ENCODE measurements around the gene PUS1. TPM values are rescaled to one million over a fixed set of nuclear protein-coding genes. Genes with fewer than 3 reads are reported as not detected.
"Not testable (repeated sequence)": the region's sequence is repeated elsewhere in the genome, so short reads cannot be mapped to it uniquely, and the experiment has no call there.

Gene PUS1
- total RNA-seq, 5 donors from 2014 or later (not counting 1 experiment from before 2014, with no cell fraction given) = 27.8 to 71.4 (median 66.5) TPM

GRCh38 chr12:131954460-131954859 is 25.4 kb downstream of the PUS1 start:
- H3K9me3 Mint-ChIP-seq; CTCF ChIA-PET; H3K27me3 ChIP-seq (replicated peaks in 1 of 2; ENCODE audit: control insufficient read depth in 2 of 2, extremely low read depth in 1 of 2, insufficient read depth in 2 of 2, low read length in 1 of 2); H3K27ac ChIP-seq (ENCODE audit: low read length); H3K36me3 ChIP-seq (ENCODE audit: control insufficient read depth in 2 of 2, extremely low read depth in 1 of 2, insufficient read depth in 1 of 2, low read length in 1 of 2); ATAC-seq (replicated peaks in 1 of 4); H3K9me3 ChIP-seq; H3K4me3 ChIP-seq (ENCODE audit: control insufficient read depth in 1 of 2, extremely low read depth in 1 of 2, low read length in 1 of 2); H3K36me3 Mint-ChIP-seq; H3K27ac Mint-ChIP-seq; H3K27me3 Mint-ChIP-seq; DNase-seq; H3K4me3 Mint-ChIP-seq: not testable (repeated sequence)
- WGBS (ENCODE audit: insufficient coverage) = 100% methylated on average over 2 of the region's 13 CpGs
- POLR2A ChIA-PET = interaction anchor here in 1 of 2 donors (0.6 kb wide), 1 partner anchor 44 kb away, joined by 3 read pairs; no protein-coding TSS in a partner anchor
- peaks cover 2 to 48% of the 10 kb centered on the region in 2 experiments for H3K4me1 ChIP-seq (ENCODE audit: control insufficient read depth in 1 of 2, extremely low read depth in 1 of 2, insufficient read depth in 2 of 2, low read length in 2 of 2)
- peaks cover 54 to 67% (median 64%) of the 10 kb centered on the region in 3 donors for H3K4me1 Mint-ChIP-seq

- H3K36me3 Mint-ChIP-seq = peaks cover 14% of the 10 kb centered on the region
- H3K27ac ChIP-seq (ENCODE audit: low read length) = no peak overlapping the region
- H3K9me3 ChIP-seq = no peaks in the 10 kb centered on the region
- POLR2A ChIA-PET = no interaction called here
- no peaks in the 10 kb centered on the region for H3K27me3 ChIP-seq (replicated peaks in 1 of 2; ENCODE audit: control insufficient read depth in 2 of 2, extremely low read depth in 1 of 2, insufficient read depth in 2 of 2, low read length in 1 of 2)
- peaks cover 0 to 10% of the 10 kb centered on the region in 2 donors for H3K36me3 ChIP-seq (ENCODE audit: control insufficient read depth in 2 of 2, extremely low read depth in 1 of 2, insufficient read depth in 1 of 2, low read length in 1 of 2)
- no peak overlapping the region for H3K4me3 ChIP-seq (ENCODE audit: control insufficient read depth in 1 of 2, extremely low read depth in 1 of 2, low read length in 1 of 2)
- H3K27me3 Mint-ChIP-seq = no peaks in the 10 kb centered on the region
- H3K9me3 Mint-ChIP-seq = no peaks in the 10 kb centered on the region
- ATAC-seq (replicated peaks in 1 of 4) = no peak
- DNase-seq = no peak
- 83% methylated on average over 2 of the region's 4 CpGs for WGBS (ENCODE audit: insufficient coverage)
- peak overlapping the region; percentile 46 to 76 for H3K27ac Mint-ChIP-seq
- peaks cover 70 to 76% (median 72%) of the 10 kb centered on the region in 3 donors for H3K4me1 Mint-ChIP-seq
- no peak overlapping the region for H3K4me3 Mint-ChIP-seq
- peaks cover 6 to 33% of the 10 kb centered on the region in 2 experiments for H3K4me1 ChIP-seq (ENCODE audit: control insufficient read depth in 1 of 2, extremely low read depth in 1 of 2, insufficient read depth in 2 of 2, low read length in 2 of 2)
- CTCF ChIA-PET = interaction anchor here in 1 of 2 donors (0.6 kb wide), 1 partner anchor 72 kb away, joined by 4 read pairs; no protein-coding TSS in a partner anchor
These were observed 30.0 kb downstream of the PUS1 start for GRCh38 chr12:131959116-131959515.

DNA sequence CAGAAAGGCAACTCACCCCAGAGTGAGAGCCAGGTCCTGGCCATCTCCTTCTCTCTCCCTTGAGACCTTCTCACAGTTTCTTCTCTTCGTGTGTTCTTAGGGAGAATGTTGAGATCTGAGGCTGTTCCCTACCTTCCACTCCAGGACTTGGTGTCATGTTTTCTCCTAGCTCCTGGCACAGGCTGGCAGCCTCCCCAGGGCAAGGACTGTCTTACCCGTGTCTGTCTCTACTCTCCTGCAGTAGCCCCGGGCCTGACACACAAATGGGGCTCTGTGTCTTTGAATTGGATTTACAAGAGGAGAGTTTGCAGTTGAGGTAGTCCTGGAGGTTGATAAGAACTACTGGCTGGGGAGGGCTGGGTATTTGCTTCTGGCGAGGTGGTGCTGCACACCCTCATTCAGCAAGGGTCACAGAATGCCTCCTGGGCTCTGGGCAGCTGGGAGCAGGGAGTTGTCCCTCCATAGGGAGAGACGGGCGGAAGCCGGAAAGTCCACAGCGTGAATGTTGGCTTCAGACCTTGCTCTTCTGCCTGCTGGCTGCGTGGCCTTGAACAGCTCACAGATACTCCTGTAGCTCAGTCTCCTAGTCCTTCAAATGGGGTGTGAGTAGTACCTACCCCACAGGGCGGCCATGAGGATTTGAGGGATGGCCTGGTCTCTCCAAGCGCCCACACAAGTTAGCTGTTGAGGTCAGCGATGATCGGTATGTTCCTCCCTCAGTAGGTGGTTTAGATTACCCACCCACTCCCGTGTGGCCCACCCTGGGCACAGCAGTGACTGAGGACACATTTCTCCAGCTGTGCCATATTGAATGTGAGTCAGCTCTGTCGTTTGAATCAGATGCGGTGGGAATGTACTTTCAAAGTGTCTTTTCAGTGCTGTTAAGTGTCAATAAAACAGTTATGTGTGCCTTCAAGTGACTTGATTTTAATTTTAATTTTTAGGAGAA is 30.8 kb downstream of the PUS1 start:
- Histone ChIP-seq H3K9me3 (no peaks in the 10 kb centered on the region), H3K4me3 (ENCODE audit: control insufficient read depth in 1 of 2, extremely low read depth in 1 of 2, low read length in 1 of 2) (no peak overlapping the region), H3K4me1 (ENCODE audit: control insufficient read depth in 1 of 2, extremely low read depth in 1 of 2, insufficient read depth in 2 of 2, low read length in 2 of 2) (peaks cover 6 to 33% of the 10 kb centered on the region in 2 experiments), H3K27me3 (replicated peaks in 1 of 2; ENCODE audit: control insufficient read depth in 2 of 2, extremely low read depth in 1 of 2, insufficient read depth in 2 of 2, low read length in 1 of 2) (no peaks in the 10 kb centered on the region), H3K27ac (ENCODE audit: low read length) (no peak overlapping the region), H3K36me3 (ENCODE audit: control insufficient read depth in 2 of 2, extremely low read depth in 1 of 2, insufficient read depth in 1 of 2, low read length in 1 of 2) (peaks cover 0 to 10% of the 10 kb centered on the region in 2 donors)
- ATAC-seq (replicated peaks in 1 of 4) = no peak
- Mint-ChIP-seq H3K9me3 (no peaks in the 10 kb centered on the region), H3K4me1 (peaks cover 71 to 79% (median 73%) of the 10 kb centered on the region in 3 donors), H3K27ac (peak overlapping the region; percentile 46 to 76), H3K4me3 (no peak overlapping the region), H3K27me3 (no peaks in the 10 kb centered on the region), H3K36me3 (peaks cover 14% of the 10 kb centered on the region)
- ChIA-PET CTCF (interaction anchor here in 1 of 2 donors (0.5 kb wide), 1 partner anchor 10 kb away, joined by 4 read pairs; the partner anchor contains the start of gene EP400), POLR2A (no interaction called here)
- DNase-seq = no peak
- WGBS (ENCODE audit: insufficient coverage) = 67% methylated on average over 6 of the region's 16 CpGs

GRCh38 chr12:131960590-131961325 is 31.7 kb downstream of the PUS1 start:
- CTCF ChIA-PET = not testable (repeated sequence)

GRCh38 chr12:131961328-131961727 is 32.3 kb downstream of the PUS1 start:
- H3K27ac Mint-ChIP-seq; ATAC-seq (replicated peaks in 1 of 4); H3K27ac ChIP-seq (ENCODE audit: low read length); H3K4me3 Mint-ChIP-seq; H3K27me3 ChIP-seq (replicated peaks in 1 of 2; ENCODE audit: control insufficient read depth in 2 of 2, extremely low read depth in 1 of 2, insufficient read depth in 2 of 2, low read length in 1 of 2); DNase-seq; POLR2A ChIA-PET; H3K9me3 Mint-ChIP-seq; H3K4me3 ChIP-seq (ENCODE audit: control insufficient read depth in 1 of 2, extremely low read depth in 1 of 2, low read length in 1 of 2); H3K9me3 ChIP-seq; CTCF ChIA-PET; H3K27me3 Mint-ChIP-seq: not testable (repeated sequence)
- H3K36me3 ChIP-seq (ENCODE audit: control insufficient read depth in 2 of 2, extremely low read depth in 1 of 2, insufficient read depth in 1 of 2, low read length in 1 of 2) = peaks cover 0 to 10% of the 10 kb centered on the region in 2 donors
- Mint-ChIP-seq H3K4me1 (peaks cover 67 to 75% (median 72%) of the 10 kb centered on the region in 3 donors), H3K36me3 (peaks cover 15% of the 10 kb centered on the region)
- H3K4me1 ChIP-seq (ENCODE audit: control insufficient read depth in 1 of 2, extremely low read depth in 1 of 2, insufficient read depth in 2 of 2, low read length in 2 of 2) = peaks cover 6 to 30% of the 10 kb centered on the region in 2 experiments
- WGBS (ENCODE audit: insufficient coverage) = no CpG with 5 or more reads among the region's 20 CpGs

More at GRCh38 chr12:131960590-131961325, 31.7 kb downstream of the PUS1 start:
- H3K4me3 Mint-ChIP-seq; ATAC-seq (replicated peaks in 1 of 4); H3K27me3 ChIP-seq (replicated peaks in 1 of 2; ENCODE audit: control insufficient read depth in 2 of 2, extremely low read depth in 1 of 2, insufficient read depth in 2 of 2, low read length in 1 of 2); H3K4me3 ChIP-seq (ENCODE audit: control insufficient read depth in 1 of 2, extremely low read depth in 1 of 2, low read length in 1 of 2); DNase-seq; POLR2A ChIA-PET; H3K27ac ChIP-seq (ENCODE audit: low read length); H3K27me3 Mint-ChIP-seq; H3K9me3 ChIP-seq; H3K9me3 Mint-ChIP-seq: not testable (repeated sequence)
- Mint-ChIP-seq H3K27ac (peak overlapping the region in 1 of 2 donors; percentile 28), H3K4me1 (peaks cover 73 to 80% (median 77%) of the 10 kb centered on the region in 3 donors), H3K36me3 (peaks cover 18% of the 10 kb centered on the region)
- H3K4me1 ChIP-seq (ENCODE audit: control insufficient read depth in 1 of 2, extremely low read depth in 1 of 2, insufficient read depth in 2 of 2, low read length in 2 of 2) = peaks cover 6 to 33% of the 10 kb centered on the region in 2 experiments
- peaks cover 0 to 10% of the 10 kb centered on the region in 2 donors for H3K36me3 ChIP-seq (ENCODE audit: control insufficient read depth in 2 of 2, extremely low read depth in 1 of 2, insufficient read depth in 1 of 2, low read length in 1 of 2)
- 89% methylated on average over 5 of the region's 30 CpGs for WGBS (ENCODE audit: insufficient coverage)

GRCh38 chr12:131962069-131962468 is 33.0 kb downstream of the PUS1 start:
- no peaks in the 10 kb centered on the region for H3K9me3 ChIP-seq
- H3K4me3 Mint-ChIP-seq = no peak overlapping the region
- H3K36me3 ChIP-seq (ENCODE audit: control insufficient read depth in 2 of 2, extremely low read depth in 1 of 2, insufficient read depth in 1 of 2, low read length in 1 of 2) = peaks cover 0 to 10% of the 10 kb centered on the region in 2 donors
- H3K4me3 ChIP-seq (ENCODE audit: control insufficient read depth in 1 of 2, extremely low read depth in 1 of 2, low read length in 1 of 2) = no peak overlapping the region
- no peak for ATAC-seq (replicated peaks in 1 of 4)
- 97% methylated on average over 4 of the region's 8 CpGs for WGBS (ENCODE audit: insufficient coverage)
- H3K27me3 Mint-ChIP-seq = no peaks in the 10 kb centered on the region
- H3K4me1 ChIP-seq (ENCODE audit: control insufficient read depth in 1 of 2, extremely low read depth in 1 of 2, insufficient read depth in 2 of 2, low read length in 2 of 2) = peaks cover 6 to 31% of the 10 kb centered on the region in 2 experiments
- CTCF ChIA-PET = interaction anchor here in 1 of 2 donors (0.6 kb wide), 1 partner anchor 33 kb away, joined by 3 read pairs; no protein-coding TSS in a partner anchor
- POLR2A ChIA-PET = no interaction called here
- no peak overlapping the region for H3K27ac ChIP-seq (ENCODE audit: low read length)
- H3K4me1 Mint-ChIP-seq = peaks cover 61 to 68% (median 64%) of the 10 kb centered on the region in 3 donors
- H3K9me3 Mint-ChIP-seq = no peaks in the 10 kb centered on the region
- DNase-seq = no peak
- peaks cover 15% of the 10 kb centered on the region for H3K36me3 Mint-ChIP-seq
- no peaks in the 10 kb centered on the region for H3K27me3 ChIP-seq (replicated peaks in 1 of 2; ENCODE audit: control insufficient read depth in 2 of 2, extremely low read depth in 1 of 2, insufficient read depth in 2 of 2, low read length in 1 of 2)
- peak overlapping the region in 1 of 2 donors; percentile 74 for H3K27ac Mint-ChIP-seq
